ENCODE data around the gene MAP1LC3A. TPM values are rescaled to one million over a fixed set of nuclear protein-coding genes. Genes with fewer than 3 reads are reported as not detected.
A peak's percentile ranks its signal among the peaks of the same experiment; 100 is the strongest.

MAP1LC3A gene
- total RNA-seq, 1 experiment from 2014 or later: 59.8 TPM

- no peak for DNase-seq (ENCODE audit: low read depth)
These were observed 17.2 kb downstream of the MAP1LC3A start for GRCh38 chr20:34575756-34576155.

GRCh38 chr20:34577061-34577460 is 18.5 kb downstream of the MAP1LC3A start:
- no peak for DNase-seq (ENCODE audit: low read depth)

GRCh38 chr20:34578025-34578424 is 19.5 kb downstream of the MAP1LC3A start:
- DNase-seq (ENCODE audit: low read depth): no peak

GRCh38 chr20:34578521-34578920 is 20.0 kb downstream of the MAP1LC3A start:
- DNase-seq (ENCODE audit: low read depth): no peak

- DNase-seq (ENCODE audit: low read depth): peak; percentile 94
These were observed 20.9 kb downstream of the MAP1LC3A start for GRCh38 chr20:34579191-34579978.

GRCh38 chr20:34579979-34580940 is 21.7 kb downstream of the MAP1LC3A start:
- peak; percentile 47 for DNase-seq (ENCODE audit: low read depth)

- peak; percentile 86 for DNase-seq (ENCODE audit: low read depth)
These were observed 23.0 kb downstream of the MAP1LC3A start for GRCh38 chr20:34581341-34582184.

- no peak for DNase-seq (ENCODE audit: low read depth)
These were observed 23.7 kb downstream of the MAP1LC3A start for GRCh38 chr20:34582221-34582620.

- DNase-seq (ENCODE audit: low read depth): peak; percentile 43
These were observed 24.4 kb downstream of the MAP1LC3A start for GRCh38 chr20:34582911-34583310.

GRCh38 chr20:34583544-34583943 is 25.0 kb downstream of the MAP1LC3A start:
- no peak for DNase-seq (ENCODE audit: low read depth)

- no peak for DNase-seq (ENCODE audit: low read depth)
These were observed 26.5 kb downstream of the MAP1LC3A start for GRCh38 chr20:34585019-34585418.

- DNase-seq (ENCODE audit: low read depth): no peak
These were observed 28.1 kb downstream of the MAP1LC3A start for GRCh38 chr20:34586488-34587163.

- DNase-seq (ENCODE audit: low read depth): no peak
These were observed 37.1 kb downstream of the MAP1LC3A start for GRCh38 chr20:34595377-34596184.

GRCh38 chr20:34600892-34601653 is 42.6 kb downstream of the MAP1LC3A start:
- no peak for DNase-seq (ENCODE audit: low read depth)

GRCh38 chr20:34604980-34605788 is 46.7 kb downstream of the MAP1LC3A start:
- DNase-seq (ENCODE audit: low read depth): no peak

- no peak for DNase-seq (ENCODE audit: low read depth)
These were observed 48.5 kb downstream of the MAP1LC3A start for GRCh38 chr20:34607066-34607465.
